ENCODE measurements around the gene FGA.

DNA sequence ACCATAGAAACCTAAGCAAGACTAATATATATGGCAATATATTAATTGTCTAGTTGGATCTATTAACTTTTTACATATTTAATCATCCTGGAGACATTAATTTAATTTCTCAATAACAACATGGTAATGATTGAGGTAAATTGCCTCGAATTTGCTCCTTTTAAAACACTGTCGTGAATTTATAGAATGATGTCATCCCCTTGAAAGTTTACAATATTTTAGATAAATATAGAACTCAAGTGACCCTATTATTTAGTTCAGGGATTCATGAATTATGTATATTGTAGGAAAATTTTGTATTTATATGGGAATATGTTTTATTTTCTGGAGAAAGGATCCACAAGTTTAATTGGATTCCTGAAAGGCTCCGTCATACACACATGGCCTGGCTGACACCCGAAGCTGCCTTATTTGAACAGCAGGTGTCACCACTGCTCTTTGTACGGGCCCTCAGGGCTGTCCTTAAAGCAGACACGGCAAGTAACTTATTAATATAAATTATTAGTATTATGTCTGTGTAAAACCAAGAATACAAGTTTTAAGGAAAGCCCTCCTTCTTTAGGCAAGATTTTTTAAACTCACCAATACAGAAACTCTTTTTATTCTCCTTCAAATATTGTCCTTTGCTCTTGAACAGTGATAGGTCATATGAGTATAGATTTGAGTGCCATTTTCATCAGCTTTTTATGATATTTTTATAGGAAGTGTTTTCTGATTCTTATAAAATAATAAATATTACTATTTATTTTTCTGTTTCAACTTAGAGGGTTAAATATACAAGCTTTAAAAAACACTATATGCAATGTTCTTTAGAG is 38.5 kb downstream of the FGA start:
- TF ChIP-seq FOXA1 (IDR thresholded peaks at IDR 0.05) (no peak), SUZ12 (IDR thresholded peaks at IDR 0.05) (no peak), SP1 (IDR thresholded peaks at IDR 0.05) (no peak), FOXK2 (IDR thresholded peaks at IDR 0.05) (no peak), ELF4 (IDR thresholded peaks at IDR 0.05) (no peak)

All from HEK293T (cell line).